NCI-H1417 (cell line): Measurements from ENCODE around the gene TGFBR2.
A peak's percentile ranks its signal among the peaks of the same experiment; 100 is the strongest.
"Not testable (repeated sequence)": the region's sequence is repeated elsewhere in the genome, so short reads cannot be mapped to it uniquely, and the experiment has no call there.

Experiments
- DNase-seq, 3 experiments: peaks; one replicate each; lab custom pipeline; 2025; lab: John Stamatoyannopoulos, UW

TGFBR2 gene

GRCh38 chr3:30657914-30658313, 51.5 kb downstream of the TGFBR2 start:
- no peak for DNase-seq

GRCh38 chr3:30658328-30659052, 52.1 kb downstream of the TGFBR2 start:
- DNase-seq, result no peak

GRCh38 chr3:30659270-30660130, 53.1 kb downstream of the TGFBR2 start:
- no peak for DNase-seq

GRCh38 chr3:30660136-30660535, 53.7 kb downstream of the TGFBR2 start:
- DNase-seq, result no peak

GRCh38 chr3:30660656-30661055, 54.3 kb downstream of the TGFBR2 start:
- no peak for DNase-seq

- no peak for DNase-seq
These were observed 54.9 kb downstream of the TGFBR2 start for GRCh38 chr3:30661098-30661873.

- DNase-seq, result peak in 1 of 3 experiments; percentile 48
These were observed 56.4 kb downstream of the TGFBR2 start for GRCh38 chr3:30662836-30663235.

- DNase-seq, result no peak
These were observed 57.3 kb downstream of the TGFBR2 start for GRCh38 chr3:30663533-30664241.

GRCh38 chr3:30664459-30664858, 58.1 kb downstream of the TGFBR2 start:
- no peak for DNase-seq

GRCh38 chr3:30664884-30665283, 58.5 kb downstream of the TGFBR2 start:
- no peak for DNase-seq

GRCh38 chr3:30665539-30665938, 59.1 kb downstream of the TGFBR2 start:
- DNase-seq, result no peak

GRCh38 chr3:30666572-30667279, 60.3 kb downstream of the TGFBR2 start:
- DNase-seq, result no peak

GRCh38 chr3:30667280-30667651, 60.9 kb downstream of the TGFBR2 start:
- DNase-seq, result no peak

- peak in 2 of 3 experiments; percentile 15 to 19 for DNase-seq
These were observed 61.7 kb downstream of the TGFBR2 start for GRCh38 chr3:30668051-30668609.

GRCh38 chr3:30669360-30669934, 63.0 kb downstream of the TGFBR2 start:
- not testable (repeated sequence) for DNase-seq

- no peak for DNase-seq
These were observed 63.9 kb downstream of the TGFBR2 start for GRCh38 chr3:30670292-30670691.

- DNase-seq, result no peak
These were observed 65.3 kb downstream of the TGFBR2 start for GRCh38 chr3:30671527-30672286.

GRCh38 chr3:30672287-30672735, 65.9 kb downstream of the TGFBR2 start:
- no peak for DNase-seq

- peak in 1 of 3 experiments; percentile 23 for DNase-seq
These were observed 66.6 kb downstream of the TGFBR2 start for GRCh38 chr3:30672959-30673358.
